Esophagus muscularis mucosa (tissue), 4 donors: ENCODE measurements around the gene SLC6A18.

Source experiments
- EP300 ChIP-seq: sonication (generic); formaldehyde crosslinking; IDR thresholded peaks from one replicate; pipeline ENCODE4 v1.6.1; 2017; ENCODE audit warnings: antibody characterized with exemption
- POLR2A ChIP-seq: fragments of 450-650 bp; IDR thresholded peaks from one replicate; pipeline ENCODE4 v1.6.1; 2017; ENCODE audit warnings: antibody characterized with exemption, moderate library complexity, mild to moderate bottlenecking, low read depth
- POLR2AphosphoS5 ChIP-seq, 2 donors: sonication (generic); formaldehyde crosslinking; IDR thresholded peaks; one replicate each; pipeline ENCODE4 v1.6.1; 2017; ENCODE audit warnings: antibody characterized with exemption in 2 of 2
- TF ChIP-seq, protein P1 (sequence below), 3 experiments: fragments of 200-600 bp in 2 of 3; fragments of 450-650 bp in 1 of 3; sonication (generic) in 2 of 3; IDR thresholded peaks; one replicate each; pipeline ENCODE4 v1.5.1; 2017 to 2019; ENCODE audit warnings: antibody characterized with exemption in 3 of 3, mild to moderate bottlenecking in 2 of 3, moderate library complexity in 1 of 3

GRCh38 chr5:1185038-1185627 lies 40.0 kb upstream of the SLC6A18 start:
- TF ChIP-seq EP300 (no peak), POLR2AphosphoS5 (IDR thresholded peaks at IDR 0.05) (no peak), POLR2A (no peak)
- TF ChIP-seq, protein P1, sequence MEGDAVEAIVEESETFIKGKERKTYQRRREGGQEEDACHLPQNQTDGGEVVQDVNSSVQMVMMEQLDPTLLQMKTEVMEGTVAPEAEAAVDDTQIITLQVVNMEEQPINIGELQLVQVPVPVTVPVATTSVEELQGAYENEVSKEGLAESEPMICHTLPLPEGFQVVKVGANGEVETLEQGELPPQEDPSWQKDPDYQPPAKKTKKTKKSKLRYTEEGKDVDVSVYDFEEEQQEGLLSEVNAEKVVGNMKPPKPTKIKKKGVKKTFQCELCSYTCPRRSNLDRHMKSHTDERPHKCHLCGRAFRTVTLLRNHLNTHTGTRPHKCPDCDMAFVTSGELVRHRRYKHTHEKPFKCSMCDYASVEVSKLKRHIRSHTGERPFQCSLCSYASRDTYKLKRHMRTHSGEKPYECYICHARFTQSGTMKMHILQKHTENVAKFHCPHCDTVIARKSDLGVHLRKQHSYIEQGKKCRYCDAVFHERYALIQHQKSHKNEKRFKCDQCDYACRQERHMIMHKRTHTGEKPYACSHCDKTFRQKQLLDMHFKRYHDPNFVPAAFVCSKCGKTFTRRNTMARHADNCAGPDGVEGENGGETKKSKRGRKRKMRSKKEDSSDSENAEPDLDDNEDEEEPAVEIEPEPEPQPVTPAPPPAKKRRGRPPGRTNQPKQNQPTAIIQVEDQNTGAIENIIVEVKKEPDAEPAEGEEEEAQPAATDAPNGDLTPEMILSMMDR (IDR thresholded peaks at IDR 0.05): no peak
